Measurements from ENCODE around the gene GTPBP2. TPM values are rescaled to one million over a fixed set of nuclear protein-coding genes. Genes with fewer than 3 reads are reported as not detected.

GTPBP2 gene
- polyA plus RNA-seq, 3 donors = 3.6 to 120 (median 4.9) TPM

DNA sequence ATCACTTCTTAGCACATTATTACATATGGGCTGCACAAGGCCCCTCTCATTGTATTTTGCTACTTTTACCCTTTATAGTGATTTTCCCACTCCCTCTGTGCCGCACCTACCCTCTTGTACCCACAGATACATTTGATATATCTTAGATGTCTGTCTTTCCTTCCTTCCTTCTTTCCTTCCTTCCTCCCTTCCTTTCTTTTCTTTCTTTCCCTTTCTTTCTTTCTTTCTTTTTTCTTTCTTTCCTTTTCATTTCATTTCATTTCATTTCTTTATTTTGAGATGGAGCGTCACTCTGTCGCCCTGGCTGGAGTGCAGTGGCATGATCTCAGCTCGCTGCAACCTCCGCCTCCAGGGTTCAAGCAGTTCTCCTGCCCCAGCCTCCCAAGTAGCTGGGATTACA, 40.9 kb downstream of the GTPBP2 start:
- H3K9ac ChIP-seq (ENCODE audit: insufficient read depth, low read length, poor library complexity, severe bottlenecking) = no peak overlapping the region

DNA sequence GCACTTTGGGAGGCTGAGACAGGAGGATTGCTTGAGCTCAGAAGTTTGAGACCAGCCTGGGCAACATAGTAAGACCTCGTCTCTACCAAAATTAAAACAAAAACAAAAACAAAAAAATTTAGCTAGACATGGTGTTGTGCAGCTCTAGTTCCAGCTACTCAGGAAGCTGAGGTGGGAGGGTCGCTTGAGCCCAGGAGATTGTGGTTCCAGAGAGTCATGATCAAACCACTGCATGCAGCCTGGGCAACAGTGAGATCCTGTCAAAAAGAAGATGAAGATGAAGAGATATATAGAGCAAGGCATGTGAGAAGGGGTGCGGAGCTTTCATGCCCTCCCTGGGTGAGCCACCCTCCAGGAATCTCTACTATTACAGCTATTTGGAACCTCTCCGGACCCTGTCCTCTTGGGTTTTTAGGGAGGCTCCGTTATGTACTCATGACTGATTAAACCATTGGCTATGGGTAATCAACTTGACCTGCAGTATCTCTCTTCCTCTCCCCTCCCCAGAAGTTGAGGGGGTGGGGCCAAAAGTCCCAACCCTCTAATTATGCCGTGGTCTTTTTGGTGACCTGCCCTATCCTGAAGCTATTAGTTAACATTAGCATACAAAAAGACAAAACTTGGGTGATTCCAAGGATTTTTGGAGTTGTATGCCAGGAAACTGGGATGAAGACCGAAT, 44.0 kb downstream of the GTPBP2 start:
- intact Hi-C loops (cut with micrococcal nuclease) = no loop called here
- Mint-ChIP-seq H3K36me3 (peaks cover 53 to 77% of the 10 kb centered on the region in 2 donors), H3K4me3 (no peak overlapping the region), H3K4me1 (no peaks in the 10 kb centered on the region), H3K27me3 (ENCODE audit: low read depth in 3 of 3) (no peaks in the 10 kb centered on the region), H3K9me3 (no peaks in the 10 kb centered on the region), H3K27ac (peak overlapping the region in 3 of 7 donors; percentile 23 to 55 (median 35))
- Histone ChIP-seq H3K9ac (ENCODE audit: insufficient read depth, low read length, poor library complexity, severe bottlenecking) (no peak overlapping the region), H3K79me2 (ENCODE audit: insufficient read depth, low read length) (peaks cover 2% of the 10 kb centered on the region), H3K27me3 (ENCODE audit: control insufficient read depth in 2 of 2, insufficient read depth in 2 of 2, low read length in 2 of 2) (no peaks in the 10 kb centered on the region), H2AFZ (ENCODE audit: insufficient read depth, low read depth, low read length, poor library complexity, severe bottlenecking) (no peak overlapping the region), H3K36me3 (replicated peaks in 1 of 2; ENCODE audit: control insufficient read depth in 1 of 2, insufficient read depth in 2 of 2, low read length in 2 of 2) (peaks cover 56 to 79% of the 10 kb centered on the region in 2 donors), H4K20me1 (ENCODE audit: insufficient read depth, low read length) (no peaks in the 10 kb centered on the region), H3K9me3 (replicated peaks in 1 of 2; ENCODE audit: control insufficient read depth in 1 of 2, insufficient read depth in 1 of 2, low read length in 2 of 2) (no peaks in the 10 kb centered on the region), H3K4me2 (replicated peaks; ENCODE audit: extremely low read depth, low read length, poor library complexity, severe bottlenecking) (no peak overlapping the region), H3K4me3 (replicated peaks in 1 of 3; ENCODE audit: low read depth in 2 of 3, low read length in 3 of 3) (no peak overlapping the region), H3K4me1 (ENCODE audit: control insufficient read depth in 1 of 2, insufficient read depth in 2 of 2, low read length in 2 of 2) (no peaks in the 10 kb centered on the region), H3K27ac (ENCODE audit: low read depth in 1 of 2, low read length in 2 of 2) (no peak overlapping the region)
- TF ChIP-seq, protein P1, sequence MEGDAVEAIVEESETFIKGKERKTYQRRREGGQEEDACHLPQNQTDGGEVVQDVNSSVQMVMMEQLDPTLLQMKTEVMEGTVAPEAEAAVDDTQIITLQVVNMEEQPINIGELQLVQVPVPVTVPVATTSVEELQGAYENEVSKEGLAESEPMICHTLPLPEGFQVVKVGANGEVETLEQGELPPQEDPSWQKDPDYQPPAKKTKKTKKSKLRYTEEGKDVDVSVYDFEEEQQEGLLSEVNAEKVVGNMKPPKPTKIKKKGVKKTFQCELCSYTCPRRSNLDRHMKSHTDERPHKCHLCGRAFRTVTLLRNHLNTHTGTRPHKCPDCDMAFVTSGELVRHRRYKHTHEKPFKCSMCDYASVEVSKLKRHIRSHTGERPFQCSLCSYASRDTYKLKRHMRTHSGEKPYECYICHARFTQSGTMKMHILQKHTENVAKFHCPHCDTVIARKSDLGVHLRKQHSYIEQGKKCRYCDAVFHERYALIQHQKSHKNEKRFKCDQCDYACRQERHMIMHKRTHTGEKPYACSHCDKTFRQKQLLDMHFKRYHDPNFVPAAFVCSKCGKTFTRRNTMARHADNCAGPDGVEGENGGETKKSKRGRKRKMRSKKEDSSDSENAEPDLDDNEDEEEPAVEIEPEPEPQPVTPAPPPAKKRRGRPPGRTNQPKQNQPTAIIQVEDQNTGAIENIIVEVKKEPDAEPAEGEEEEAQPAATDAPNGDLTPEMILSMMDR (IDR thresholded peaks at IDR 0.05) = no peak
- 78% methylated on average over 1 of the region's 7 CpGs for WGBS (ENCODE audit: insufficient coverage)
- no peak for DNase-seq

More for the DNA sequence above, 40.9 kb downstream of the GTPBP2 start:
- Histone ChIP-seq H3K9me3 (replicated peaks in 1 of 2; ENCODE audit: control insufficient read depth in 1 of 2, insufficient read depth in 1 of 2, low read length in 2 of 2) (no peaks in the 10 kb centered on the region), H3K79me2 (ENCODE audit: insufficient read depth, low read length) (peaks cover 4% of the 10 kb centered on the region), H3K27ac (ENCODE audit: low read depth in 1 of 2, low read length in 2 of 2) (no peak overlapping the region), H3K4me1 (ENCODE audit: control insufficient read depth in 1 of 2, insufficient read depth in 2 of 2, low read length in 2 of 2) (no peaks in the 10 kb centered on the region), H3K27me3 (ENCODE audit: control insufficient read depth in 2 of 2, insufficient read depth in 2 of 2, low read length in 2 of 2) (no peaks in the 10 kb centered on the region), H2AFZ (ENCODE audit: insufficient read depth, low read depth, low read length, poor library complexity, severe bottlenecking) (no peak overlapping the region), H3K4me3 (replicated peaks in 1 of 3; ENCODE audit: low read depth in 2 of 3, low read length in 3 of 3) (no peak overlapping the region), H3K4me2 (replicated peaks; ENCODE audit: extremely low read depth, low read length, poor library complexity, severe bottlenecking) (no peak overlapping the region), H4K20me1 (ENCODE audit: insufficient read depth, low read length) (no peaks in the 10 kb centered on the region), H3K36me3 (replicated peaks in 1 of 2; ENCODE audit: control insufficient read depth in 1 of 2, insufficient read depth in 2 of 2, low read length in 2 of 2) (peaks cover 61 to 96% of the 10 kb centered on the region in 2 donors)
- peak overlapping the region in 1 of 7 donors; percentile 21 for H3K27ac Mint-ChIP-seq
- intact Hi-C loops (cut with micrococcal nuclease) = no loop called here
- no peaks in the 10 kb centered on the region for H3K9me3 Mint-ChIP-seq
- no peak for DNase-seq
- H3K36me3 Mint-ChIP-seq = peaks cover 56 to 92% of the 10 kb centered on the region in 2 donors
- H3K4me3 Mint-ChIP-seq = no peak overlapping the region
- no peaks in the 10 kb centered on the region for H3K4me1 Mint-ChIP-seq
- 100% methylated on average over 5 of the region's 5 CpGs for WGBS (ENCODE audit: insufficient coverage)
- TF ChIP-seq, protein P1 (IDR thresholded peaks at IDR 0.05) = no peak
- H3K27me3 Mint-ChIP-seq (ENCODE audit: low read depth in 3 of 3) = no peaks in the 10 kb centered on the region
